Endodermal cell (in vitro differentiated cells): ENCODE data around the gene BAMBI. TPM values are rescaled to one million over a fixed set of nuclear protein-coding genes. Genes with fewer than 3 reads are reported as not detected.

Experiments
- DNase-seq: peaks from one replicate; pipeline ENCODE4 v3.0.0-alpha.2; 2017
- H3K27ac ChIP-seq: 2 replicates; pipeline ENCODE4 v1.5.1; 2013; ENCODE audit warnings: mild to moderate bottlenecking, low read depth, low read length, moderate library complexity
- H3K27me3 ChIP-seq: 2 replicates; pipeline ENCODE4 v1.6.1; 2013; ENCODE audit warnings: mild to moderate bottlenecking, low read length, moderate library complexity; ENCODE audit not compliant: insufficient read depth, control insufficient read depth, poor library complexity, severe bottlenecking
- H3K36me3 ChIP-seq: 2 replicates; pipeline ENCODE4 v1.7.0; 2013; ENCODE audit warnings: mild to moderate bottlenecking, low read length, moderate library complexity; ENCODE audit not compliant: control insufficient read depth, insufficient read depth
- H3K4me1 ChIP-seq: one replicate; pipeline ENCODE4 v1.7.0; 2013; ENCODE audit warnings: low read length; ENCODE audit not compliant: control insufficient read depth, insufficient read depth
- H3K4me3 ChIP-seq: 2 replicates; pipeline ENCODE4 v1.5.1; 2013; ENCODE audit warnings: mild to moderate bottlenecking, low read length, moderate library complexity
- H3K9ac ChIP-seq: 2 replicates; pipeline ENCODE4 v1.6.1; 2013; ENCODE audit warnings: mild to moderate bottlenecking, low read length, moderate library complexity; ENCODE audit not compliant: poor library complexity, severe bottlenecking; ENCODE audit errors: extremely low read depth
- H3K9me3 ChIP-seq: 2 replicates; pipeline ENCODE4 v1.6.1; 2013; ENCODE audit warnings: mild to moderate bottlenecking, low read length, moderate library complexity; ENCODE audit not compliant: control insufficient read depth
- H3K27ac Mint-ChIP-seq: 2 replicates; pipeline ENCODE4 v1.8.0; 2020; ENCODE audit warnings: mixed read lengths
- H3K27me3 Mint-ChIP-seq: 2 replicates; pipeline ENCODE4 v1.8.0; 2021; ENCODE audit warnings: mild to moderate bottlenecking, mixed read lengths; ENCODE audit not compliant: insufficient read depth
- H3K36me3 Mint-ChIP-seq: 2 replicates; pipeline ENCODE4 v1.8.0; 2020; ENCODE audit warnings: low read depth, mixed read lengths
- H3K4me1 Mint-ChIP-seq: 2 replicates; pipeline ENCODE4 v1.8.0; 2020; ENCODE audit warnings: mixed read lengths
- H3K4me3 Mint-ChIP-seq: 2 replicates; pipeline ENCODE4 v1.8.0; 2020; ENCODE audit warnings: mild to moderate bottlenecking, moderate library complexity, mixed read lengths
- H3K9me3 Mint-ChIP-seq: 2 replicates; pipeline ENCODE4 v1.8.0; 2020; ENCODE audit warnings: mild to moderate bottlenecking, mixed read lengths
- WGBS, 2 experiments: methylation state at CpG; one replicate each; pipeline versions ENCODE4 v1.1.5 to v1.1.7; 2013; ENCODE audit warnings: missing lambda C conversion rate in 2 of 2, mixed read lengths in 1 of 2; ENCODE audit not compliant: insufficient coverage in 1 of 2, insufficient read length in 1 of 2; 5-methylcytosine and 5-hydroxymethylcytosine counted together
- total RNA-seq, 2 donors: library from RNA; stranded (reverse); fragmentation: NEBNext Ultra II Directional in 1 of 2; extraction: Animal tissue kit (Norgen Biotek cat#: 25700) in 1 of 2; gene quantifications; 2 replicates in 1 of 2; 3 replicates in 1 of 2; pipeline ENCODE4 v1.2.1, GENCODE V29; 2021
- TF ChIP-seq, protein P1 (sequence below): fragments of 200-600 bp; sonication (generic); conservative IDR thresholded peaks from 2 replicates; pipeline ENCODE4 v1.5.0; 2021; ENCODE audit warnings: antibody characterized with exemption, mild to moderate bottlenecking

Gene BAMBI
- total RNA-seq, 2 donors from 2014 or later: 41.4 to 49.2 TPM

DNA sequence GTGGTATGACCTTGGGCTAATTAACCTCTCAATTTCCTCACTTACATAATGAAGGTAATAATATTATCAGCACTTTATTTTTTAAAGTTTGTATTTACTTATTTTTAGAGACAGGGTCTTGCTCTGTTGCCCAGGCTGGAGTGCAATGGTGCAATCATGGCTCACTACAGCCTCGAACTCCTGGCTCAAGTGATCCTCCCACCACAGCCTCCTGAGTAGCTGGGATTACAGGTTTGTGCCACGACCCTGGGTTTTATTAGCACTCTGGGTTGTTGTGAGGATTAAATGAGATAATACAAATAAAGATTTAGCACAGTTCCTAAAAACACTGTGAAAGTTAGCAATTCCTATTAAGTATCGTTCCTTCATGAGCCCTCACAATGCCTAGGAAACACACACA lies 14.7 kb downstream of the BAMBI start:
- 89 to 92% methylated on average over 1 to 3 of the region's 3 CpGs for WGBS, 2 experiments

DNA sequence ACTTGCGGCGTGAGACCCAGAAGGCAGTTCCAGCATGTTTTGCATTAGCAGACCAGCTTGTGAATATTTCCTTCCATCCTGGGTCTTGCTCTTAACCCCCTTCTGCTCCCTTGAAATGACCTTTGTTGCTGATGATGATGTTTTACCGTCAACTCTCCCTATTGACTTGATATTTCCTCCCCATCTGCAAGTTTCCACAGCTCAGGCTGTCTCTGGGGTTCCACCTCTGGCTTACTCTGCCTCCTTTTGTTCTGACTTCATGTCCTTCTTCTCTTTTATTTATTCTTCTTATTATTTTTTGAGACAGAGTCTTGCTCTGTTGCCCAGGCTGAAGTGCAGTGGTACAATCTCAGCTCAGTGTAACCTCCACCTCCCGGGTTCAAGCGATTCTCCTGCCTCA lies 17.2 kb downstream of the BAMBI start:
- Mint-ChIP-seq H3K9me3 (no peaks in the 10 kb centered on the region), H3K27ac (no peak overlapping the region), H3K36me3 (no peaks in the 10 kb centered on the region), H3K27me3 (no peaks in the 10 kb centered on the region), H3K4me1 (peaks cover 14% of the 10 kb centered on the region), H3K4me3 (no peak overlapping the region)
- Histone ChIP-seq H3K9me3 (no peaks in the 10 kb centered on the region), H3K4me1 (peaks cover 4% of the 10 kb centered on the region), H3K9ac (no peak overlapping the region), H3K27me3 (no peaks in the 10 kb centered on the region), H3K27ac (no peak overlapping the region), H3K36me3 (no peaks in the 10 kb centered on the region), H3K4me3 (no peak overlapping the region)
- 81 to 95% methylated on average over 5 of the region's 5 CpGs for WGBS, 2 experiments
- no peak for DNase-seq
- TF ChIP-seq, protein P1, sequence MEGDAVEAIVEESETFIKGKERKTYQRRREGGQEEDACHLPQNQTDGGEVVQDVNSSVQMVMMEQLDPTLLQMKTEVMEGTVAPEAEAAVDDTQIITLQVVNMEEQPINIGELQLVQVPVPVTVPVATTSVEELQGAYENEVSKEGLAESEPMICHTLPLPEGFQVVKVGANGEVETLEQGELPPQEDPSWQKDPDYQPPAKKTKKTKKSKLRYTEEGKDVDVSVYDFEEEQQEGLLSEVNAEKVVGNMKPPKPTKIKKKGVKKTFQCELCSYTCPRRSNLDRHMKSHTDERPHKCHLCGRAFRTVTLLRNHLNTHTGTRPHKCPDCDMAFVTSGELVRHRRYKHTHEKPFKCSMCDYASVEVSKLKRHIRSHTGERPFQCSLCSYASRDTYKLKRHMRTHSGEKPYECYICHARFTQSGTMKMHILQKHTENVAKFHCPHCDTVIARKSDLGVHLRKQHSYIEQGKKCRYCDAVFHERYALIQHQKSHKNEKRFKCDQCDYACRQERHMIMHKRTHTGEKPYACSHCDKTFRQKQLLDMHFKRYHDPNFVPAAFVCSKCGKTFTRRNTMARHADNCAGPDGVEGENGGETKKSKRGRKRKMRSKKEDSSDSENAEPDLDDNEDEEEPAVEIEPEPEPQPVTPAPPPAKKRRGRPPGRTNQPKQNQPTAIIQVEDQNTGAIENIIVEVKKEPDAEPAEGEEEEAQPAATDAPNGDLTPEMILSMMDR: no peak

More for the DNA sequence above, 14.7 kb downstream of the BAMBI start:
- Histone ChIP-seq H3K9ac (no peak overlapping the region), H3K36me3 (no peaks in the 10 kb centered on the region), H3K27ac (no peak overlapping the region), H3K9me3 (no peaks in the 10 kb centered on the region), H3K27me3 (no peaks in the 10 kb centered on the region), H3K4me3 (no peak overlapping the region), H3K4me1 (peaks cover 8% of the 10 kb centered on the region)
- TF ChIP-seq, protein P1: no peak
- Mint-ChIP-seq H3K9me3 (no peaks in the 10 kb centered on the region), H3K36me3 (no peaks in the 10 kb centered on the region), H3K27ac (no peak overlapping the region), H3K4me1 (peaks cover 29% of the 10 kb centered on the region), H3K27me3 (no peaks in the 10 kb centered on the region), H3K4me3 (no peak overlapping the region)
- DNase-seq: no peak

DNA sequence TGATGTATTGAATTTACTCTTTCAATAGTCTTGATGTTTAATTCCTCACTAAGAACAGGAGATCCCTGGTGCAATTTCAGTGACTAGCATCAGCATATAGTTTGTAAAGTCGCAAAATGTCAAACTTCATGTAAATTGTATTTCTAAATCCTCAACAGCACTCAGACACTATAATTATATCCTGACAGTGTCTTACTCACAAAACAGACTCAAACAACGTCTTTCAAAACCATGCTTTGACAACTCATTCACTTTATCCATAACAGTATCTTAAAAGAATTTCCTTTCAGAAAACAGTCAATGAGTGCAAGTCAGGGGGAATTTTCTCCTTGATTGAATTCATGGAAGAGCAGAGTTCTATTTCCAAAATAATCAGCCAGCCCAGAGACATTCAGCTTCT lies 20.8 kb downstream of the BAMBI start:
- H3K9ac ChIP-seq: no peak overlapping the region
- no peak for DNase-seq
- Mint-ChIP-seq H3K27ac (no peak overlapping the region), H3K9me3 (peaks cover 3% of the 10 kb centered on the region), H3K36me3 (no peaks in the 10 kb centered on the region), H3K4me1 (no peaks in the 10 kb centered on the region), H3K27me3 (peaks cover 2% of the 10 kb centered on the region), H3K4me3 (no peak overlapping the region)
- no peak overlapping the region for H3K4me3 ChIP-seq
- H3K27me3 ChIP-seq: no peaks in the 10 kb centered on the region
- H3K36me3 ChIP-seq: no peaks in the 10 kb centered on the region
- TF ChIP-seq, protein P1: no peak
- WGBS, 2 experiments: 83 to 89% methylated on average over 2 of the region's 2 CpGs
- H3K4me1 ChIP-seq: no peaks in the 10 kb centered on the region
- H3K9me3 ChIP-seq: no peaks in the 10 kb centered on the region
- no peak overlapping the region for H3K27ac ChIP-seq
